ENCODE measurements around the gene GNA15.

DNA sequence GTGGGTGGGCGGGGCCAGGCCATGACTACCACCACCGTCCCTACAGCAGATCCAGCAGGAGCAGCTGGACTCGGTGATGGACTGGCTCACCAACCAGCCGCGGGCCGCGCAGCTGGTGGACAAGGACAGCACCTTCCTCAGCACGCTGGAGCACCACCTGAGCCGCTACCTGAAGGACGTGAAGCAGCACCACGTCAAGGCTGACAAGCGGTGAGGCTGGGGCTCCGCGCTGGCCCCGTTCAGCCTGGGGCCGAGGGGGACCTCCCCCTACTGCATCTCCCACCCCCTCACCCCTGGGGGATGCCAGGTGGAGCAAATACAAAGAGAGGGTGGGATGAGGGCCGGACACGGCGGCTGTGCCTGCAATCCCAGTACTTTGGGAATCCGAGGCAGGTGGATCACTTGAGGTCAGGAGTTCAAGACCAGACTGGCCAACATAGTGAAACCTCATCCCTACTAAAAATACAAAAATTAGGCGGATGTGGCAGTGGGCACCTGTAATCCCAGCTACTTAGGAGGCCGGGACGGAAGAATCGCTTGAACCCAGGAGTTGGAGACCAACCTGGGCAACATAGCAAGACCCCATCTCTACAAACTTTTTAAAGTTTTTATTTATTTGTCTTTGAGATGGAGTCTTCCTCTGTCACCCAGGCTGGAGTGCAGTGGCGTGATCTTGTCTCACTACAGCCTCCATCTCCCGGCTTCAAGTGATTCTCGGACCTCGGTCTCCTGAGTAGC, 70.6 kb downstream of the GNA15 start:
- TF ChIP-seq, protein P1, sequence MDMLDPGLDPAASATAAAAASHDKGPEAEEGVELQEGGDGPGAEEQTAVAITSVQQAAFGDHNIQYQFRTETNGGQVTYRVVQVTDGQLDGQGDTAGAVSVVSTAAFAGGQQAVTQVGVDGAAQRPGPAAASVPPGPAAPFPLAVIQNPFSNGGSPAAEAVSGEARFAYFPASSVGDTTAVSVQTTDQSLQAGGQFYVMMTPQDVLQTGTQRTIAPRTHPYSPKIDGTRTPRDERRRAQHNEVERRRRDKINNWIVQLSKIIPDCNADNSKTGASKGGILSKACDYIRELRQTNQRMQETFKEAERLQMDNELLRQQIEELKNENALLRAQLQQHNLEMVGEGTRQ (CRISPR knock-in tag; IDR thresholded peaks at IDR 0.05), result no peak
- TF ChIP-seq, protein P2, sequence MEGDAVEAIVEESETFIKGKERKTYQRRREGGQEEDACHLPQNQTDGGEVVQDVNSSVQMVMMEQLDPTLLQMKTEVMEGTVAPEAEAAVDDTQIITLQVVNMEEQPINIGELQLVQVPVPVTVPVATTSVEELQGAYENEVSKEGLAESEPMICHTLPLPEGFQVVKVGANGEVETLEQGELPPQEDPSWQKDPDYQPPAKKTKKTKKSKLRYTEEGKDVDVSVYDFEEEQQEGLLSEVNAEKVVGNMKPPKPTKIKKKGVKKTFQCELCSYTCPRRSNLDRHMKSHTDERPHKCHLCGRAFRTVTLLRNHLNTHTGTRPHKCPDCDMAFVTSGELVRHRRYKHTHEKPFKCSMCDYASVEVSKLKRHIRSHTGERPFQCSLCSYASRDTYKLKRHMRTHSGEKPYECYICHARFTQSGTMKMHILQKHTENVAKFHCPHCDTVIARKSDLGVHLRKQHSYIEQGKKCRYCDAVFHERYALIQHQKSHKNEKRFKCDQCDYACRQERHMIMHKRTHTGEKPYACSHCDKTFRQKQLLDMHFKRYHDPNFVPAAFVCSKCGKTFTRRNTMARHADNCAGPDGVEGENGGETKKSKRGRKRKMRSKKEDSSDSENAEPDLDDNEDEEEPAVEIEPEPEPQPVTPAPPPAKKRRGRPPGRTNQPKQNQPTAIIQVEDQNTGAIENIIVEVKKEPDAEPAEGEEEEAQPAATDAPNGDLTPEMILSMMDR (IDR thresholded peaks at IDR 0.05), result no peak
- TF ChIP-seq, protein P3, sequence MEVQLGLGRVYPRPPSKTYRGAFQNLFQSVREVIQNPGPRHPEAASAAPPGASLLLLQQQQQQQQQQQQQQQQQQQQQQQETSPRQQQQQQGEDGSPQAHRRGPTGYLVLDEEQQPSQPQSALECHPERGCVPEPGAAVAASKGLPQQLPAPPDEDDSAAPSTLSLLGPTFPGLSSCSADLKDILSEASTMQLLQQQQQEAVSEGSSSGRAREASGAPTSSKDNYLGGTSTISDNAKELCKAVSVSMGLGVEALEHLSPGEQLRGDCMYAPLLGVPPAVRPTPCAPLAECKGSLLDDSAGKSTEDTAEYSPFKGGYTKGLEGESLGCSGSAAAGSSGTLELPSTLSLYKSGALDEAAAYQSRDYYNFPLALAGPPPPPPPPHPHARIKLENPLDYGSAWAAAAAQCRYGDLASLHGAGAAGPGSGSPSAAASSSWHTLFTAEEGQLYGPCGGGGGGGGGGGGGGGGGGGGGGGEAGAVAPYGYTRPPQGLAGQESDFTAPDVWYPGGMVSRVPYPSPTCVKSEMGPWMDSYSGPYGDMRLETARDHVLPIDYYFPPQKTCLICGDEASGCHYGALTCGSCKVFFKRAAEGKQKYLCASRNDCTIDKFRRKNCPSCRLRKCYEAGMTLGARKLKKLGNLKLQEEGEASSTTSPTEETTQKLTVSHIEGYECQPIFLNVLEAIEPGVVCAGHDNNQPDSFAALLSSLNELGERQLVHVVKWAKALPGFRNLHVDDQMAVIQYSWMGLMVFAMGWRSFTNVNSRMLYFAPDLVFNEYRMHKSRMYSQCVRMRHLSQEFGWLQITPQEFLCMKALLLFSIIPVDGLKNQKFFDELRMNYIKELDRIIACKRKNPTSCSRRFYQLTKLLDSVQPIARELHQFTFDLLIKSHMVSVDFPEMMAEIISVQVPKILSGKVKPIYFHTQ (CRISPR knock-in tag; IDR thresholded peaks at IDR 0.05), result no peak
- TF ChIP-seq CREB1 (CRISPR knock-in tag; IDR thresholded peaks at IDR 0.05) (no peak), NR3C1 (CRISPR knock-in tag; conservative IDR thresholded peaks at IDR 0.05; ENCODE audit: low read depth) (no peak), JUN (CRISPR knock-in tag; IDR thresholded peaks at IDR 0.05) (no peak), TCF7 (CRISPR knock-in tag; IDR thresholded peaks at IDR 0.05; ENCODE audit: low read depth) (no peak)
- TF ChIP-seq, protein P4, sequence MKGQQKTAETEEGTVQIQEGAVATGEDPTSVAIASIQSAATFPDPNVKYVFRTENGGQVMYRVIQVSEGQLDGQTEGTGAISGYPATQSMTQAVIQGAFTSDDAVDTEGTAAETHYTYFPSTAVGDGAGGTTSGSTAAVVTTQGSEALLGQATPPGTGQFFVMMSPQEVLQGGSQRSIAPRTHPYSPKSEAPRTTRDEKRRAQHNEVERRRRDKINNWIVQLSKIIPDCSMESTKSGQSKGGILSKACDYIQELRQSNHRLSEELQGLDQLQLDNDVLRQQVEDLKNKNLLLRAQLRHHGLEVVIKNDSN (CRISPR knock-in tag; IDR thresholded peaks at IDR 0.05), result no peak
- TF ChIP-seq, protein P5, sequence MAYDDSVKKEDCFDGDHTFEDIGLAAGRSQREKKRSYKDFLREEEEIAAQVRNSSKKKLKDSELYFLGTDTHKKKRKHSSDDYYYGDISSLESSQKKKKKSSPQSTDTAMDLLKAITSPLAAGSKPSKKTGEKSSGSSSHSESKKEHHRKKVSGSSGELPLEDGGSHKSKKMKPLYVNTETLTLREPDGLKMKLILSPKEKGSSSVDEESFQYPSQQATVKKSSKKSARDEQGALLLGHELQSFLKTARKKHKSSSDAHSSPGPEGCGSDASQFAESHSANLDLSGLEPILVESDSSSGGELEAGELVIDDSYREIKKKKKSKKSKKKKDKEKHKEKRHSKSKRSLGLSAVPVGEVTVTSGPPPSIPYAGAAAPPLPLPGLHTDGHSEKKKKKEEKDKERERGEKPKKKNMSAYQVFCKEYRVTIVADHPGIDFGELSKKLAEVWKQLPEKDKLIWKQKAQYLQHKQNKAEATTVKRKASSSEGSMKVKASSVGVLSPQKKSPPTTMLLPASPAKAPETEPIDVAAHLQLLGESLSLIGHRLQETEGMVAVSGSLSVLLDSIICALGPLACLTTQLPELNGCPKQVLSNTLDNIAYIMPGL (CRISPR knock-in tag; IDR thresholded peaks at IDR 0.05), result no peak

All from WTC11 (cell line).